AG04450 (cell line): ENCODE data around the gene FBXL7. TPM values are rescaled to one million over a fixed set of nuclear protein-coding genes. Genes with fewer than 3 reads are reported as not detected.

ENCODE experiments used
- CTCF ChIA-PET: fragments of 300-600, 350-600 bp; formaldehyde crosslinking; extraction: SDS; loops from one replicate; lab custom pipeline; 2022; ENCODE audit warnings: antibody characterized with exemption, inconsistent platforms; lab: Charles Lee
- POLR2A ChIA-PET: fragments of 350-600 bp; formaldehyde crosslinking; extraction: SDS; loops from one replicate; lab custom pipeline; 2021; ENCODE audit warnings: antibody characterized with exemption, inconsistent platforms; lab: Yijun Ruan, JAX
- DNase-seq: peaks from one replicate; pipeline ENCODE4 v3.0.0-alpha.2; 2011; ENCODE audit warnings: low read depth, low spot score
- H3K27ac ChIP-seq: one replicate; pipeline ENCODE4 v1.5.1; 2012; ENCODE audit warnings: low read depth, low read length, control low read depth
- H3K27me3 ChIP-seq: one replicate; pipeline ENCODE4 v1.6.0; 2012; ENCODE audit warnings: low read length; ENCODE audit not compliant: control insufficient read depth, insufficient read depth
- H3K4me3 ChIP-seq: 2 replicates; pipeline ENCODE4 v1.5.1; 2011; ENCODE audit warnings: mild to moderate bottlenecking, low read depth, low read length, control low read depth
- H3K9me3 ChIP-seq: 2 replicates; pipeline ENCODE4 v1.5.1; 2012; ENCODE audit warnings: low read length; ENCODE audit not compliant: control insufficient read depth, insufficient read depth
- polyA plus RNA-seq: library from polyadenylated mRNA; depleted of rRNA; stranded (reverse); fragments of >200 nt; gene quantifications from 2 replicates; pipeline ENCODE4 v1.2.3, GENCODE V29; 2011
- TF ChIP-seq, protein P1 (sequence below): IDR thresholded peaks from 2 replicates; pipeline ENCODE4 v1.5.1; 2011; ENCODE audit warnings: low read depth, low read length, control low read depth, inconsistent platforms

The FBXL7 gene
- polyA plus RNA-seq, 1 experiment, result 10.4 TPM

DNA sequence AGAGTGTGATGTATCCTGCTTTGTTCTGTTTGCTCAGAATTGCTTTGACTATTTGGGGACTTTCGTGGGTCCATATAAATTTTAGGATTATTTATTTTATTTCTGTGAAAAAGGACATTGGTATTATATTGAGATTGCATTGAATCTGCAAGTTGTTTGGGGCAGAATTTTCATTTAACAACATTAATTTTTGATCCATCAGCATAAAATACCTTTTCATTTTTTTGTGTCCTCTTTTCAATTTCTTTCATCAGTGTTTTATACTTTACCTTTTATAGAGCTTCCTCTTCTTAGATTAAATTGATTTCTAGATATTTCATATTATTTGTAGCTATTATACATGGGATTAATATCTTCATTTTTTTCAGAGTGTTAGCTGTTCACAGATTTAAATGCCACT, 40.8 kb upstream of the FBXL7 start:
- no peak for DNase-seq
- Histone ChIP-seq H3K27ac (no peak overlapping the region), H3K27me3 (no peaks in the 10 kb centered on the region), H3K9me3 (no peaks in the 10 kb centered on the region), H3K4me3 (no peak overlapping the region)
- POLR2A ChIA-PET, result no interaction called here
- TF ChIP-seq, protein P1, sequence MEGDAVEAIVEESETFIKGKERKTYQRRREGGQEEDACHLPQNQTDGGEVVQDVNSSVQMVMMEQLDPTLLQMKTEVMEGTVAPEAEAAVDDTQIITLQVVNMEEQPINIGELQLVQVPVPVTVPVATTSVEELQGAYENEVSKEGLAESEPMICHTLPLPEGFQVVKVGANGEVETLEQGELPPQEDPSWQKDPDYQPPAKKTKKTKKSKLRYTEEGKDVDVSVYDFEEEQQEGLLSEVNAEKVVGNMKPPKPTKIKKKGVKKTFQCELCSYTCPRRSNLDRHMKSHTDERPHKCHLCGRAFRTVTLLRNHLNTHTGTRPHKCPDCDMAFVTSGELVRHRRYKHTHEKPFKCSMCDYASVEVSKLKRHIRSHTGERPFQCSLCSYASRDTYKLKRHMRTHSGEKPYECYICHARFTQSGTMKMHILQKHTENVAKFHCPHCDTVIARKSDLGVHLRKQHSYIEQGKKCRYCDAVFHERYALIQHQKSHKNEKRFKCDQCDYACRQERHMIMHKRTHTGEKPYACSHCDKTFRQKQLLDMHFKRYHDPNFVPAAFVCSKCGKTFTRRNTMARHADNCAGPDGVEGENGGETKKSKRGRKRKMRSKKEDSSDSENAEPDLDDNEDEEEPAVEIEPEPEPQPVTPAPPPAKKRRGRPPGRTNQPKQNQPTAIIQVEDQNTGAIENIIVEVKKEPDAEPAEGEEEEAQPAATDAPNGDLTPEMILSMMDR, result no peak
- CTCF ChIA-PET, result no interaction called here

DNA sequence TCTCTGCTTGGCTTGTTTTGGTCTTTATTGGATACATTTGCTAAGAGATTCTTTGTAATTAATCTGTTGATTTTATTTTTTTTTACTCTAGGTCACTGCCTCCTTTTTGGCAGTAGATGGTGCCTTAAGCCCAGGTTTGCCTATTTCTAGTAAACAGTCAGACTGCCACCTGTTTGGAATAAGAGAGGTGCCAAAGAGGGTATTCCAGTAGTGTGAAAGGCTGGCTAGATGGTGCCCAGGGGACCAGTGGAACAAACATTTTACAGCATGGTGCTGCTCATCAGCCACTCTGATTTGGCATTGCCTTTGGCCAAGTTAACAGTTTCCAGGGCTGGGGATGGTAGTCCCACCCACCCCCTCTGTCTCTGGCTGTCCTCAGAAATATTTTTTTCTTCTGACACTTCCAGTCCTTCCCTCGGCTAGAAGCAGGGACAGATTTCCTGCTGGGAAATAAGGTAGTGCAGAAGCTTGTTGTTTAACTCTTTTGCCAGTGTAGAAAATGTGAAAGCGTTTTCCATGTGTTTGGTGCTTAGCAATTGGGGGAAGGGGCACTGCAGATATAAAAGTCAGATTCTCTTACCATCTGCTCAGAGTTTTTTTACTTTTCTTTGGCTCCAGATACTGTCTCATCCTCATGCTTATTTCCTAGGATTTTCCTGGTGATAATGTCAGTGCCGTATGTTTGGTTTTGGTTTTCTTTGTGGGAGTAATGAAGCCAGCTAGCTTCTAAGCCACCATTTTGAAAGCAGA, 36.6 kb upstream of the FBXL7 start:
- Histone ChIP-seq H3K27ac (no peak overlapping the region), H3K4me3 (no peak overlapping the region), H3K9me3 (no peaks in the 10 kb centered on the region), H3K27me3 (no peaks in the 10 kb centered on the region)
- DNase-seq, result peak; percentile 3
- CTCF ChIA-PET, result interaction anchor here (1.2 to 4.6 kb wide), 4 partner anchors 359 to 531 kb away, joined by 3 to 31 read pairs (median 6); no protein-coding TSS in a partner anchor
- TF ChIP-seq, protein P1, result peak; percentile 66
- POLR2A ChIA-PET, result no interaction called here

DNA sequence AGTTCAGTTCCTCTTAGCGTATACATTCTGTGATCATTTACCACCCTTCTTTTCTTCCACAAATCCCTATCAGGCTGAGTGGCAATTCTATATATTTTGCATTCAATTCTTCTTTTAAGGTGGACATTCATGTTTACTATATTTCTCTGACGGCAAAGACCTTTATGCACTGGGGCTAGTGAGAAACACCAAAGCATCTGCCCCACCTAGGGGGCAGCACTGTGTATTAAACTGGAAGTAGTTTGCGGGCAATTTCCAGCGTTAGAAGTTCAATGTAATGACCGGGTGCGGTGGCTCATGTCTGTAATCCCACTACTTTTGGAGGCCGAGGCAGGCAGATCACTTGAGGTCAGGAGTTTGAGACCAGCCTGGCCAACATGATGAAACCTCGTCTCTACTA, 27.9 kb upstream of the FBXL7 start:
- Histone ChIP-seq H3K4me3 (no peak overlapping the region), H3K27me3 (no peaks in the 10 kb centered on the region), H3K9me3 (no peaks in the 10 kb centered on the region), H3K27ac (no peak overlapping the region)
- ChIA-PET POLR2A (no interaction called here), CTCF (no interaction called here)
- DNase-seq, result no peak
- TF ChIP-seq, protein P1, result no peak

DNA sequence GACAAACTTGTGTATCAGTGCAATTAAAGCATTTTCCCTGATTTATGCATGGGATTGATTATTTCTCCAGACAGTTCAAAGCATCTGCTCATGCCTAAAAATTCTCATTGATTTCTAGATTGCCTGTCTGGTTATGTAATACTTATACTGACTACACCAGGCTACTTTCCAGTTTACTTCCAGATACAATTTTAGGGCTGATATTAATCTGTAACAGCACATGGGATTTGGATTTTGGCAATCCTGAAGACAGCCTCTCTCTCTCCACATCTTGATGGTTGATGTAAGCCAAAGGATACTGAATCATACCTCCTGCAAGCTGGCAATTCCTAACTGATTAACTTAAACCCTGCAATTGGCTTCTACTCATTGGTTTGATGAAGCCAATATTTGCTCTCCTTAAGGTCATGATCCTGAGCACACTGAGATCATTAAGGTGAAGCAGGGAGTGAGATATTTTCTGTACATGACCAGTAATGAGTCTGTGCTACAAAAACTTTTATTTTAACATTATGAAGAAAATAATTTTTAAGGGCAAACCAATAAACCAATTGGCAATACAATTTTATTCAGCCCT, 25.7 kb upstream of the FBXL7 start:
- TF ChIP-seq, protein P1, result no peak
- ChIA-PET CTCF (interaction anchor here (0.8 kb wide), 1 partner anchor 21 kb away, joined by 3 read pairs; no protein-coding TSS in a partner anchor), POLR2A (no interaction called here)
- H3K27me3 ChIP-seq, result no peaks in the 10 kb centered on the region
- no peaks in the 10 kb centered on the region for H3K9me3 ChIP-seq
- no peak for DNase-seq
- no peak overlapping the region for H3K4me3 ChIP-seq
- no peak overlapping the region for H3K27ac ChIP-seq

DNA sequence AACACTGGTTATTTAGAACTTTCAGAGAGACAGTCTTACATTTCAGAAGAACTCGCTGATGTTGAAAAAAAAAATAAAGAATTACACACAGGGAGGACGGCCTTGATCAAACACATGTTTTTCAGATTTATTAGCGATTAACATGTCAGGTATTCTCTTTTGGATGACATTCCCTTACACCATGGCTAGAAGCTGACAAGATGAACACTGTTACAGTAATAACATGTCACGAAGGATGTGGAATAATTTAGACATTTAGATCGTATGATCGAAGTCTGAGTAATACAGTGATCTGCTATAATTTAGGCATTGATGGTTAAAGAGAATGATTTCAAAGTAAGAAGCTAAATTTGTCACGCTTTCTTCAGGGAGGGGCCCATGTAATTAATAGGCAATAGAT, 24.6 kb upstream of the FBXL7 start:
- H3K9me3 ChIP-seq, result no peaks in the 10 kb centered on the region
- CTCF ChIA-PET, result interaction anchor here (0.8 kb wide), 1 partner anchor 19 kb away, joined by 3 read pairs; no protein-coding TSS in a partner anchor

More for the DNA sequence above, 24.6 kb upstream of the FBXL7 start:
- no peak for DNase-seq
- TF ChIP-seq, protein P1, result no peak
- Histone ChIP-seq H3K27ac (no peak overlapping the region), H3K27me3 (no peaks in the 10 kb centered on the region), H3K4me3 (no peak overlapping the region)
- POLR2A ChIA-PET, result no interaction called here
